Vagina (tissue), 2 donors: ENCODE data around the gene VAV3. TPM values are rescaled to one million over a fixed set of nuclear protein-coding genes. Genes with fewer than 3 reads are reported as not detected.

Source experiments
- DNase-seq, 2 donors: peaks; one replicate each; pipeline ENCODE4 v3.0.0-alpha.2; 2017; ENCODE audit errors: extremely low spot score in 2 of 2
- H3K27ac ChIP-seq: fragments of 200-600 bp; sonication (generic); one replicate; pipeline ENCODE4 v1.5.1; 2019
- H3K27me3 ChIP-seq: fragments of 200-600 bp; sonication (generic); one replicate; pipeline ENCODE4 v1.5.1; 2019
- H3K36me3 ChIP-seq, 2 donors: fragments of 200-600 bp; sonication (generic); one replicate each; pipeline ENCODE4 v1.5.1; 2017 to 2019
- H3K4me1 ChIP-seq: fragments of 200-600 bp; sonication (generic); one replicate; pipeline ENCODE4 v1.5.1; 2019
- H3K4me3 ChIP-seq, 2 donors: fragments of 200-600 bp; sonication (generic); 1 replicate in 1 of 2; 2 replicates in 1 of 2; pipeline ENCODE4 v1.5.1; 2016 to 2019
- H3K9me3 ChIP-seq: fragments of 200-600 bp; sonication (generic); one replicate; pipeline ENCODE4 v1.5.1; 2019
- CTCF ChIP-seq, 3 experiments: fragments of 450-650 bp in 2 of 3; fragments of 200-600 bp in 1 of 3; sonication (generic) in 1 of 3; IDR thresholded peaks; one replicate each; pipeline ENCODE4 v1.5.1; 2017 to 2019; ENCODE audit warnings: antibody characterized with exemption in 3 of 3, mild to moderate bottlenecking in 2 of 3, moderate library complexity in 2 of 3
- POLR2A ChIP-seq, 2 donors: fragments of 450-650 bp; IDR thresholded peaks; one replicate each; pipeline ENCODE4 v1.6.1; 2017; ENCODE audit warnings: antibody characterized with exemption in 2 of 2, mild to moderate bottlenecking in 2 of 2, moderate library complexity in 2 of 2
- POLR2AphosphoS5 ChIP-seq, 2 donors: sonication (generic); formaldehyde crosslinking; IDR thresholded peaks; one replicate each; pipeline ENCODE4 v1.9.0; 2017; ENCODE audit warnings: antibody characterized with exemption in 2 of 2, mild to moderate bottlenecking in 2 of 2, low read depth in 1 of 2; ENCODE audit not compliant: insufficient read depth in 1 of 2
- intact Hi-C: fragments of 100-400 bp; cut with DNase I; formaldehyde crosslinking; loops from one replicate; pipeline ENCODE4 v1.15.1; 2023
- microRNA-seq: library from miRNA; unstranded; fragments of <30 nt; microRNA quantifications from one replicate; pipeline ENCODE4, GENCODE V29; 2017; ENCODE audit warnings: borderline number of aligned reads, borderline replicate concordance
- small RNA-seq: library from RNA; depleted of rRNA; stranded (forward); fragments of <200 nt; gene quantifications from one replicate; pipeline ENCODE3, GENCODE V24; 2016
- total RNA-seq: library from RNA; depleted of rRNA; stranded (reverse); fragments of >200 nt; gene quantifications from one replicate; pipeline ENCODE4 v1.2.3, GENCODE V29; 2016

VAV3 gene
- total RNA-seq, 1 donor from 2014 or later, result 67.5 TPM

GRCh38 chr1:107525961-107526360 is 439.0 kb downstream of the VAV3 start:
- no peak for DNase-seq
- Histone ChIP-seq H3K27me3 (no peaks in the 10 kb centered on the region), H3K27ac (no peak overlapping the region), H3K36me3 (no peaks in the 10 kb centered on the region), H3K4me1 (no peaks in the 10 kb centered on the region), H3K9me3 (no peaks in the 10 kb centered on the region), H3K4me3 (no peak overlapping the region)
- TF ChIP-seq POLR2A (IDR thresholded peaks at IDR 0.05) (no peak), CTCF (IDR thresholded peaks at IDR 0.05) (no peak), POLR2AphosphoS5 (IDR thresholded peaks at IDR 0.05; ENCODE audit: insufficient read depth in 1 of 2, low read depth in 1 of 2) (no peak)
- intact Hi-C loops, result no loop called here

GRCh38 chr1:107525145-107525544 is 439.8 kb downstream of the VAV3 start:
- H3K4me1 ChIP-seq, result no peaks in the 10 kb centered on the region
- H3K36me3 ChIP-seq, result no peaks in the 10 kb centered on the region
- no peak overlapping the region for H3K27ac ChIP-seq
- intact Hi-C loops, result no loop called here
- H3K9me3 ChIP-seq, result no peaks in the 10 kb centered on the region
- no peak overlapping the region for H3K4me3 ChIP-seq
- no peak for TF ChIP-seq POLR2A (IDR thresholded peaks at IDR 0.05)
- no peak for TF ChIP-seq POLR2AphosphoS5 (IDR thresholded peaks at IDR 0.05; ENCODE audit: insufficient read depth in 1 of 2, low read depth in 1 of 2)
- no peak for TF ChIP-seq CTCF (IDR thresholded peaks at IDR 0.05)
- no peak for DNase-seq
- H3K27me3 ChIP-seq, result no peaks in the 10 kb centered on the region

GRCh38 chr1:107524301-107524700 is 440.7 kb downstream of the VAV3 start:
- DNase-seq, result no peak
- TF ChIP-seq CTCF (IDR thresholded peaks at IDR 0.05) (no peak), POLR2AphosphoS5 (IDR thresholded peaks at IDR 0.05; ENCODE audit: insufficient read depth in 1 of 2, low read depth in 1 of 2) (no peak), POLR2A (IDR thresholded peaks at IDR 0.05) (no peak)
- intact Hi-C loops, result no loop called here

GRCh38 chr1:107523736-107524135 is 441.2 kb downstream of the VAV3 start:
- Histone ChIP-seq H3K9me3 (no peaks in the 10 kb centered on the region), H3K4me3 (no peak overlapping the region), H3K27me3 (no peaks in the 10 kb centered on the region), H3K4me1 (no peaks in the 10 kb centered on the region), H3K27ac (no peak overlapping the region), H3K36me3 (no peaks in the 10 kb centered on the region)
- intact Hi-C loops, result no loop called here
- DNase-seq, result no peak
- TF ChIP-seq CTCF (IDR thresholded peaks at IDR 0.05) (no peak), POLR2AphosphoS5 (IDR thresholded peaks at IDR 0.05; ENCODE audit: insufficient read depth in 1 of 2, low read depth in 1 of 2) (no peak)

More at GRCh38 chr1:107524301-107524700, 440.7 kb downstream of the VAV3 start:
- Histone ChIP-seq H3K4me3 (no peak overlapping the region), H3K4me1 (no peaks in the 10 kb centered on the region), H3K9me3 (no peaks in the 10 kb centered on the region), H3K27me3 (no peaks in the 10 kb centered on the region), H3K36me3 (no peaks in the 10 kb centered on the region), H3K27ac (no peak overlapping the region)

GRCh38 chr1:107523061-107523460 is 441.9 kb downstream of the VAV3 start:
- no peak for DNase-seq
- Histone ChIP-seq H3K36me3 (no peaks in the 10 kb centered on the region), H3K4me3 (no peak overlapping the region), H3K27ac (no peak overlapping the region), H3K4me1 (no peaks in the 10 kb centered on the region), H3K27me3 (no peaks in the 10 kb centered on the region), H3K9me3 (no peaks in the 10 kb centered on the region)
- no peak for TF ChIP-seq CTCF (IDR thresholded peaks at IDR 0.05)
- no peak for TF ChIP-seq POLR2A (IDR thresholded peaks at IDR 0.05)
- no peak for TF ChIP-seq POLR2AphosphoS5 (IDR thresholded peaks at IDR 0.05; ENCODE audit: insufficient read depth in 1 of 2, low read depth in 1 of 2)
- intact Hi-C loops, result no loop called here

Small RNAs within 50 kb of the gene (microRNA-seq; reads per million reads assigned to microRNA genes)
- not detected for gene MIR7852

Small RNAs within 50 kb of the gene (small RNA-seq; reads per million reads assigned to genes)
- not detected for gene MIR7852

Other genes with a start within 250 kb of the VAV3 start
- gene SLC25A24, start 235.2 kb upstream of the VAV3 start, total RNA-seq, result 30.7 TPM